Sigmoid colon (tissue), 4 donors: ENCODE data around the gene KCNJ12.

Source experiments
- EP300 ChIP-seq, 4 donors: sonication (generic); formaldehyde crosslinking; IDR thresholded peaks; one replicate each; pipeline ENCODE4 v1.6.1; 2017; ENCODE audit warnings: antibody characterized with exemption in 4 of 4
- POLR2A ChIP-seq, 2 donors: fragments of 450-650 bp; IDR thresholded peaks; one replicate each; pipeline ENCODE4 v1.6.1; 2016; ENCODE audit warnings: antibody characterized with exemption in 2 of 2, mild to moderate bottlenecking in 2 of 2, moderate library complexity in 2 of 2
- POLR2AphosphoS5 ChIP-seq, 4 donors: sonication (generic); formaldehyde crosslinking; IDR thresholded peaks; one replicate each; pipeline ENCODE4 v1.6.1; 2017; ENCODE audit warnings: antibody characterized with exemption in 4 of 4
- TF ChIP-seq, protein P1 (sequence below), 4 experiments: fragments of 450-650 bp in 3 of 4; fragments of 200-600 bp in 1 of 4; IDR thresholded peaks; one replicate each; pipeline ENCODE4 v1.5.1; 2016 to 2019; ENCODE audit warnings: antibody characterized with exemption in 4 of 4, mild to moderate bottlenecking in 3 of 4, moderate library complexity in 2 of 4

DNA sequence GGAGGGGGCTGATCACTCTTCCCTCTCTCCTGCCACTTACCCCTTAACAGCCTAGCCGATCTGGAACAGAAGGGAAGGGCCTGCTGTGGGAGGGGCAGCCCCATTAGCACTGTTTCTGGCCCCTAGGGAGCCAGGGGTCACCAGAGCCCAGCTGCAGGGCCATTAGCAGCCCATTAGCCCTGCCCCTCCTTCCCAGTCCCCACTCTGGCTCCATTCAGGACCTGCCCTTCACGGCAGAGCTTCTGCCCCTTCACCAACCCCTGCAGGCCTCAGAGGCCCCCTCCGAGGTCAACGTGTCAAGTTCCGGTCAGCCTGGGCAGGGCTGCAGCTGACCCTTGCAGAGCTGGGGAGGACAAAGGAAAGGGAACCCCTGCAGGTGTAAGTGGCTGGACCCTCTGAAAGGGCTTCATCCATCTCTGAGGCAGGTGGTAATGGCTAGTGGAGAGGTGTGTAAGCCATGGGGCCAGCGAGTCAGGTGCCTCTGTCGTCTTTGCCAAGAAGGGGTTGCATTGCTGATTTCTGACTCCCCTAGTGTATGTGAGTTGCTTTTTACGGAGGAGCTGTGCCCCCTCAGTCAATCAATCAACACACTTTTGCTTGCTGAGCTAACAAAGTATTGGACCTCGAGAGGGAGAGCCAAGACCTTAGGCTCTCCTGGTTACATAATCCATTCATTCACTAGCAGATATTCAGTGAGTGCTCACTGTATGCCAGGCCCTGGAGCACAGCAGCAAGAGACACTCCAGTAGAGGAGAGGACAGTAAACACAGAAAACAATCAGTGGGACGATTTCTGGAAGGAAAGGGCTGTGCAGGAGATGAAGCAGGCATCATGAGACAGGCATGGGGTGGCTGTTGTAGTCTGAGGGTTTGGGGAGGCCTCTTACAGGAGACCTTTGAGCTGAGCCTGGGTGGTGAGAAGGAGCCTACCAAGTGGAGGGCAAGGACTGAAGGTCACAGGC lies 18.2 kb upstream of the KCNJ12 start:
- no peak for TF ChIP-seq POLR2AphosphoS5 (IDR thresholded peaks at IDR 0.05)
- TF ChIP-seq, protein P1, sequence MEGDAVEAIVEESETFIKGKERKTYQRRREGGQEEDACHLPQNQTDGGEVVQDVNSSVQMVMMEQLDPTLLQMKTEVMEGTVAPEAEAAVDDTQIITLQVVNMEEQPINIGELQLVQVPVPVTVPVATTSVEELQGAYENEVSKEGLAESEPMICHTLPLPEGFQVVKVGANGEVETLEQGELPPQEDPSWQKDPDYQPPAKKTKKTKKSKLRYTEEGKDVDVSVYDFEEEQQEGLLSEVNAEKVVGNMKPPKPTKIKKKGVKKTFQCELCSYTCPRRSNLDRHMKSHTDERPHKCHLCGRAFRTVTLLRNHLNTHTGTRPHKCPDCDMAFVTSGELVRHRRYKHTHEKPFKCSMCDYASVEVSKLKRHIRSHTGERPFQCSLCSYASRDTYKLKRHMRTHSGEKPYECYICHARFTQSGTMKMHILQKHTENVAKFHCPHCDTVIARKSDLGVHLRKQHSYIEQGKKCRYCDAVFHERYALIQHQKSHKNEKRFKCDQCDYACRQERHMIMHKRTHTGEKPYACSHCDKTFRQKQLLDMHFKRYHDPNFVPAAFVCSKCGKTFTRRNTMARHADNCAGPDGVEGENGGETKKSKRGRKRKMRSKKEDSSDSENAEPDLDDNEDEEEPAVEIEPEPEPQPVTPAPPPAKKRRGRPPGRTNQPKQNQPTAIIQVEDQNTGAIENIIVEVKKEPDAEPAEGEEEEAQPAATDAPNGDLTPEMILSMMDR (IDR thresholded peaks at IDR 0.05): no peak
- no peak for TF ChIP-seq POLR2A (IDR thresholded peaks at IDR 0.05)
- TF ChIP-seq EP300 (IDR thresholded peaks at IDR 0.05): no peak
